ENCODE measurements around the gene UTF1. TPM values are rescaled to one million over a fixed set of nuclear protein-coding genes. Genes with fewer than 3 reads are reported as not detected.

Gene UTF1
- total and polyA plus RNA-seq, 2 of the 8 experiments (the other 6 are each of a cell fraction or from before 2014, with no cell fraction given), result 0.47 to 21.8 TPM

GRCh38 chr10:133264461-133264860, 34.4 kb downstream of the UTF1 start (continued):
- TF ChIP-seq CHD7 (IDR thresholded peaks at IDR 0.05; ENCODE audit: insufficient replicate concordance, low read length) (no peak), RBBP5 (IDR thresholded peaks at IDR 0.05; ENCODE audit: borderline replicate concordance, low read depth, low read length) (no peak), RXRA (IDR thresholded peaks at IDR 0.05; ENCODE audit: insufficient read depth, low read depth, low read length) (no peak), PHF8 (conservative IDR thresholded peaks at IDR 0.05; ENCODE audit: low read depth, low read length) (no peak), BACH1 (IDR thresholded peaks at IDR 0.05; ENCODE audit: low read length) (no peak), JUN (IDR thresholded peaks at IDR 0.05; ENCODE audit: low read depth, low read length) (no peak), POLR2AphosphoS5 (IDR thresholded peaks at IDR 0.05; ENCODE audit: low read depth, low read length) (no peak)
